GM12874 (cell line): ENCODE data around the gene C8B.

Experiments
- TF ChIP-seq, protein P1 (sequence below): IDR thresholded peaks from 2 replicates; pipeline ENCODE4 v1.5.1; 2011; ENCODE audit warnings: low read depth, mild to moderate bottlenecking, control low read depth, low read length, moderate library complexity; ENCODE audit not compliant: insufficient read depth

Gene C8B

DNA sequence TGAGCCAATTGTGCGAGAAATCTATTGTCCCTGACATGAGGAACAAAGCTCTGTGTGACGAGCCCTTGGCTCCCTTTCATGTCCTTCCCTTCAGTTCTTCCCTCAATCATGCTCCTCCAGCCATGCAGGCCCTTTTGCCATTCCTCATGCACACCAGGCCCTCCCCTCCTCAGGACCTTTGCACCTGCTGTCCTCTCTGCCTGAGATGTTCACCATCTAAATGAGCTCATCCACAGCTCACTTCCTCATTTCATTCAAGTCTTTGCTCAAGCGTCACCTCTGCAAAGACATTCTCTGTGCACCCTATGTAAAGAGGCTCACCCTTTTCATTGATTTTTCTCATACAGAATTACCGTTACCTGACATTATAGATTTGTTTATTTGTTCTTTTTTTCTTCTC is 43.7 kb downstream of the C8B start:
- TF ChIP-seq, protein P1, sequence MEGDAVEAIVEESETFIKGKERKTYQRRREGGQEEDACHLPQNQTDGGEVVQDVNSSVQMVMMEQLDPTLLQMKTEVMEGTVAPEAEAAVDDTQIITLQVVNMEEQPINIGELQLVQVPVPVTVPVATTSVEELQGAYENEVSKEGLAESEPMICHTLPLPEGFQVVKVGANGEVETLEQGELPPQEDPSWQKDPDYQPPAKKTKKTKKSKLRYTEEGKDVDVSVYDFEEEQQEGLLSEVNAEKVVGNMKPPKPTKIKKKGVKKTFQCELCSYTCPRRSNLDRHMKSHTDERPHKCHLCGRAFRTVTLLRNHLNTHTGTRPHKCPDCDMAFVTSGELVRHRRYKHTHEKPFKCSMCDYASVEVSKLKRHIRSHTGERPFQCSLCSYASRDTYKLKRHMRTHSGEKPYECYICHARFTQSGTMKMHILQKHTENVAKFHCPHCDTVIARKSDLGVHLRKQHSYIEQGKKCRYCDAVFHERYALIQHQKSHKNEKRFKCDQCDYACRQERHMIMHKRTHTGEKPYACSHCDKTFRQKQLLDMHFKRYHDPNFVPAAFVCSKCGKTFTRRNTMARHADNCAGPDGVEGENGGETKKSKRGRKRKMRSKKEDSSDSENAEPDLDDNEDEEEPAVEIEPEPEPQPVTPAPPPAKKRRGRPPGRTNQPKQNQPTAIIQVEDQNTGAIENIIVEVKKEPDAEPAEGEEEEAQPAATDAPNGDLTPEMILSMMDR, result no peak

DNA sequence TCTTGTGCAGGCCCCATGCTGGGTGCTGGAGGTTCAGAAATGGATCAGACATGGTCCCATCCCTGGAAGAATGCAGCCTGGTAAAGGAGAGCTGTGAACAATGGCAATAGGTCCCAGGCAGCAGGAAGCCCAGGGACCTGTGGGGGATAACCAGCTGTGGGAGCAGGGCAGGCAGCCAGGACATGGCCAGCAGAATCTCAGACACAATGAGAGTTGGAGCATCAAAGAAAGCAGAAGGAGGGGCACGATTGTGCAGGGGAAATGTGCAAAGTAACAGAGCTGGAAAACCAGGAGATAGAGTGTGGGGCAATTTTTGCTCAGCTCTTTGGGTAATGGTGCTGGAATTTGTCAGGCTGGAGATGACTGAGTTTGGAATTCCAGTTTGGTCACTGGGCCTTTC is 44.3 kb downstream of the C8B start:
- TF ChIP-seq, protein P1, result no peak

DNA sequence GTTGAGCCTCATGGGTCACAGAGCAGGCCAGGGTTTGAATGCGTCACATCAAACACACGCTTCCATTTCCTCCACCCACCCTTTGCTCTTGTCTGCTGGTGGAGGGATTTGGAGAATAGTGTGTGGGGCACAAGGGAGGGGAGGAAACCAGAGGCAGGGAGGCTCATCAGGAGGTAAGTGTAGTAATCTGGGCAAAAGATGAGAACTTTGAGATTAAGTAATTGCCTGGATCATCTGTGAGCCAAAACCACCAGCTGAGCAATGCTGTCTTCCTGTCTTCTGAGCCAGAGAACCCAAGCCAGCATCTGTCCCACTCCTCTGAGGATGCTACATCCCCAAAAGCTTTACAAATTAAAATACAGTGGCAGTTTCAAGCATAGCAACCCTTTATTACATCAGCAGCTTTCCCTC is 45.2 kb downstream of the C8B start:
- TF ChIP-seq, protein P1, result no peak

DNA sequence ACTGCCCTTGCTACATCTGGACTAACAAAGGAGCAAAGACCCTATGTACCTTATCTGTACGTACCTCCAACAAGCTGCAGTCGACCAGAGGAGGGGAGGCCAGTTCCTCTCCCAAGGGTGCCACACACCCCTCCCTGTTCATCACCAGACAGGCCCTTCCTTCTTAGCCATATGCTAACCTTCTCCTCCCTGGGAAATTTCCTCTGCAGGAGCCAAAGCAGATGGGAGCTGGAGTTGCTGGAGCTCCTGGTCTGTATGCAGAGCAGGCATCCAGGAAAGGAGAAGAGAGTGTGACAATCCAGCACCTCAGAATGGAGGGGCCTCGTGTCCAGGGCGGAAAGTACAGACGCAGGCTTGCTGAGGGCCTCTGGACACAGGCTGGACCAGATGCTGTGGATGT is 48.5 kb downstream of the C8B start:
- TF ChIP-seq, protein P1, result no peak

DNA sequence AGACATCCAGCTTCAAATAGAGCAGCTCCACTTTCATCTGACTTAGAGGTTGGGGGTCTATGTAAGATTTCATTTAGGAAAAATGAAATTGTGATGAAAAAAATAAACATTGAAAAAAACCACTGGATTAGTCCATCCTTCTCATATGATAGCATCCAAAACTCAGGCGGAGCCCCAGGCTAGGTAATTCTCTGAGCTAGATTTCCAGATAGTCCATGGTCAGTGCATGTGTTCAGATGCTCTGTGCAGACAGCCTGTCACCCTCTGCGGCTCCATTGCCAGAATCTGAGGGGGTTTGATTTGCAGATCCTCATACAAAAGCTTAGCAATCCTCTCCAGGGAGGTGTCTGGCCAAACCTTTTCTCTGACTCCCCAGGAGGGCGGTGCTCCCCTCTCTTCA is 49.2 kb downstream of the C8B start:
- TF ChIP-seq, protein P1, result no peak

DNA sequence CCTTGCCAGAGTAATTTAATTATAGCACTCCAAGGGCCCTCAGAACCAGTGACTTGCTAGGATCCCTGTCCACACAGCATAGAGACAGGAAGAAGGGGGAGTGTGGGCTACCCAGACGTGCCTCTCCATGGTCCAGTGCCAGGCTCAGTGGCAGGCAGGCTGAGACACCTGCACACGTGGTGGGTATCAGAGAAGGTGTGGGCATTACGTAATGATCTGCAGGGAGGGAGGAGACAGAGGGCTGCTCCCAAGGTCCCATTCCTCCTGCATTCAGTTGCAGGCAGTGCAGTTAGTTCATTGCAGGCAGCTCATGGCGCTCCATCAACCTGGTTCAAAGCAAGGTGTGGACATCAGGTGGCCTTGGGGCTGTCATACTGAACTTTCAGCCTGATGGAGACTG is 49.9 kb downstream of the C8B start:
- TF ChIP-seq, protein P1, result no peak

DNA sequence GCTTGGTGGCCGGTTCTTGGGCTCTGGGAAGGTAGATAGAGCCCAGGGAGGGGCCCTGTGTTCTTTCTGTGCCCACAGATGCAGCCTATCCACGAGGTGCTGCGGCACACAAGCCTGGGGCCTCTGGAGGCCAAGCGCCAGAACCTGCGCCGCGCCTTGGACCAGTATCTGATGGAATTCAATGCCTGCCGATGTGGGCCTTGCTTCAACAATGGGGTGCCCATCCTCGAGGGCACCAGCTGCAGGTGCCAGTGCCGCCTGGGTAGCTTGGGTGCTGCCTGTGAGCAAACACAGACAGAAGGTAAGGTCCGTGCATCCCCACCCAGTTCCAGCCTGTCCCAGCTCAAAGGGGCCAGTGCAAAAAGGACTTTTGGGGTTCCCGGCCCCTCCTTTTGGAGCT is 53.5 kb downstream of the C8B start:
- TF ChIP-seq, protein P1, result no peak

DNA sequence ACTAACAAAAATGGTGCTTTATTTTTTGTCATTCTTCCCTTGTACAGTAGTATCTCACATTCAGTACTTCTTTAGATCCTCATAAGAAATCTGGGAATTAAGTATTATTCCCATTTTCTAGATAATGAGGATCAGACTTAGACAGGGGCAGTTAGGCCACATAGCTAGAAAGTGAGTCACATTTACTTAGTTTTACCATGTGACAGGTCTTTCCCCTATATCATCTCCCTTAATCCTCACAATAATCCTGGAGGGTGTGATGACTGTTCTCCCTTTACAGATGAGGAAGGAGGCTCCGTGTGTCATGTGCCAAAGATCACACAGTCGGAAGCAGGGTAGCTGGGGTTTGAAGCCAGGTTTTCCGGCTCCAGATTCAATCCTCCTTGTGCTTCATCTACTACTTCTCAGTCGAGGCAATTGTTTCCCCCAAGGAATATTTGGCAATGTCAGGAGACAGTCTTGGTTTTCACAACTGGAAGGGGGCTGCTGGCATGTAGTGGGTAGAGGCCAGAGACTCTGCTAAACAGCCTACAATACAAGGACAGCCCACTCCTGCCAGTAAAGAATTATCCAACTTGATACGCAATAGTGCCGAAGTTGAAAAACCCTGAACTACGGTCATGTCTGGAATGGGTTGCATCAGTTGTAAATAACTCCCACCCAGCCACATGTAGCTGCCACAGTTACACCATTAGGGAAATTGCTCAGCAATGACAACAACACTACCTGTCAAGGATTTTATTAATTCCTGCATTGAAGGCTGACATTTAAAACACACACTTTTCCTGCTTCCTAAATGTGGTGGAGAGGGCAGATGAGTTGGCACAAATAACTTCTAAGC is 54.5 kb downstream of the C8B start:
- TF ChIP-seq, protein P1, result no peak
